Mesenchymal stem cell (in vitro differentiated cells and primary cell): ENCODE measurements around the gene DOCK6.

Experiments used
- DNase-seq: peaks from one replicate; pipeline ENCODE4 v3.0.0-alpha.2; 2013
- H2AFZ ChIP-seq: one replicate; pipeline ENCODE4 v1.6.1; 2013; ENCODE audit warnings: low read depth, mild to moderate bottlenecking, control low read depth, inconsistent platforms, low read length, moderate library complexity
- H2AK5ac ChIP-seq: 2 replicates; pipeline ENCODE4 v1.6.1; 2013; ENCODE audit warnings: low read length, moderate library complexity, mild to moderate bottlenecking, inconsistent platforms; ENCODE audit not compliant: severe bottlenecking
- H2BK120ac ChIP-seq: one replicate; pipeline ENCODE4 v1.6.1; 2013; ENCODE audit warnings: low read depth, mild to moderate bottlenecking, inconsistent platforms, low read length, moderate library complexity
- H2BK12ac ChIP-seq, 2 experiments: one replicate each; pipeline ENCODE4 v1.6.1; 2013; ENCODE audit warnings: inconsistent platforms in 2 of 2, low read length in 2 of 2, mild to moderate bottlenecking in 2 of 2, moderate library complexity in 2 of 2, control low read depth in 1 of 2
- H2BK15ac ChIP-seq: one replicate; pipeline ENCODE4 v1.6.1; 2013; ENCODE audit warnings: mild to moderate bottlenecking, low read depth, inconsistent platforms; ENCODE audit not compliant: poor library complexity, severe bottlenecking
- H2BK5ac ChIP-seq: 2 replicates; pipeline ENCODE4 v1.6.1; 2013; ENCODE audit warnings: low read depth, mild to moderate bottlenecking, low read length, control low read depth, inconsistent platforms; ENCODE audit not compliant: poor library complexity, severe bottlenecking
- H3K14ac ChIP-seq, 2 experiments: one replicate each; pipeline ENCODE4 v1.6.1; 2013; ENCODE audit warnings: inconsistent platforms in 2 of 2, low read length in 2 of 2, control low read depth in 1 of 2, mild to moderate bottlenecking in 1 of 2, moderate library complexity in 1 of 2
- H3K18ac ChIP-seq, 2 experiments: one replicate each; pipeline ENCODE4 v1.6.1; 2013; ENCODE audit warnings: inconsistent platforms in 2 of 2, low read length in 2 of 2, control low read depth in 1 of 2, low read depth in 1 of 2, mild to moderate bottlenecking in 1 of 2
- H3K23ac ChIP-seq, 2 experiments: one replicate each; pipeline ENCODE4 v1.6.1; 2013; ENCODE audit warnings: inconsistent platforms in 2 of 2, low read length in 2 of 2, mild to moderate bottlenecking in 2 of 2, moderate library complexity in 2 of 2, control low read depth in 1 of 2
- H3K27ac ChIP-seq: 2 replicates; pipeline ENCODE4 v1.5.1; 2013; ENCODE audit warnings: mild to moderate bottlenecking, moderate library complexity, low read length, control low read depth, inconsistent platforms; ENCODE audit not compliant: poor library complexity, severe bottlenecking
- H3K27me3 ChIP-seq, 2 experiments: 2 replicates each; pipeline versions ENCODE4 v1.6.1 to v1.7.0; 2013; ENCODE audit warnings: low read length in 2 of 2, mild to moderate bottlenecking in 2 of 2, moderate library complexity in 2 of 2, control low read depth in 1 of 2, inconsistent platforms in 1 of 2; ENCODE audit not compliant: control insufficient read depth in 1 of 2, insufficient read depth in 1 of 2
- H3K36me3 ChIP-seq, 2 experiments: 2 replicates each; pipeline versions ENCODE4 v1.6.1 to v1.7.0; 2013; ENCODE audit warnings: low read length in 2 of 2, control low read depth in 1 of 2, inconsistent platforms in 1 of 2, low read depth in 1 of 2, mild to moderate bottlenecking in 1 of 2; ENCODE audit not compliant: insufficient read depth in 2 of 2, control insufficient read depth in 1 of 2
- H3K4ac ChIP-seq, 2 experiments: one replicate each; pipeline ENCODE4 v1.6.1; 2013; ENCODE audit warnings: inconsistent platforms in 2 of 2, low read length in 2 of 2, mild to moderate bottlenecking in 2 of 2, moderate library complexity in 2 of 2, control low read depth in 1 of 2, low read depth in 1 of 2
- H3K4me1 ChIP-seq: 2 replicates; pipeline ENCODE4 v1.6.1; 2013; ENCODE audit warnings: low read depth, low read length, control low read depth; ENCODE audit not compliant: control insufficient read depth, insufficient read depth
- H3K4me2 ChIP-seq: 2 replicates; pipeline ENCODE4 v1.6.1; 2013; ENCODE audit warnings: low read length, mild to moderate bottlenecking, inconsistent platforms; ENCODE audit not compliant: poor library complexity, severe bottlenecking
- H3K4me3 ChIP-seq, 2 experiments: 2 replicates each; pipeline versions ENCODE4 v1.5.1 to v1.7.0; 2013; ENCODE audit warnings: low read length in 2 of 2, mild to moderate bottlenecking in 2 of 2, control low read depth in 1 of 2, low read depth in 1 of 2; ENCODE audit not compliant: insufficient read depth in 1 of 2
- H3K79me1 ChIP-seq: replicated peaks from 2 replicates; pipeline ENCODE4 v1.6.1; 2013; ENCODE audit warnings: mild to moderate bottlenecking, control low read depth, low read length, inconsistent platforms; ENCODE audit not compliant: poor library complexity, severe bottlenecking
- H3K9ac ChIP-seq: 2 replicates; pipeline ENCODE4 v1.7.0; 2013; ENCODE audit warnings: mild to moderate bottlenecking, low read length, moderate library complexity
- H3K9me3 ChIP-seq: 2 replicates; pipeline ENCODE4 v1.7.0; 2013; ENCODE audit warnings: mild to moderate bottlenecking, low read length; ENCODE audit not compliant: control insufficient read depth
- H4K8ac ChIP-seq: one replicate; pipeline ENCODE4 v1.6.1; 2013; ENCODE audit warnings: inconsistent platforms, mild to moderate bottlenecking, low read length, moderate library complexity
- H4K91ac ChIP-seq: one replicate; pipeline ENCODE4 v1.6.1; 2013; ENCODE audit warnings: mild to moderate bottlenecking, low read length, inconsistent platforms
- WGBS: methylation state at CpG from one replicate; pipeline ENCODE4 v1.1.7; 2013; ENCODE audit warnings: mixed read lengths; 5-methylcytosine and 5-hydroxymethylcytosine counted together

DOCK6 gene

DNA sequence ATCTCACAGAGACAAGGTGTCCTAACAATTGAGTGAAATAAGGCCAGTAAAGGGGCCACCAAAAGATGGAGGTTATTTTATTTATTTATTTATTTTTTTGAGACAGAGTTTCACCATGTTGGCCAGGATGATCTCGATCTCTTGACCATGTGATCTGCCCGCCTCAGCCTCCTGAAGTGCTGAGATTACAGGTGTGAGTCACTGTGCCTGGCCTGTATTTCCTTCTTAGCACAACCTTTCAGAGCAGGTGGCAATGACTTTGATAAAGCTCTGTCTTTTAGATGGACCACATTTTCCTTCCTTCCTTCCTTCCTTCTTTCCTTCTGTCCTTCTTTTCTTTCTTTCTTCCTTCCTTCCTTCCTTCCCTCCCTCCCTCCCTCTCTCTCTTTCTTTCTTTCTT, 11.0 kb upstream of the DOCK6 start:
- Histone ChIP-seq H3K27ac (no peak overlapping the region), H3K36me3 (no peaks in the 10 kb centered on the region), H2BK120ac (no peak overlapping the region), H3K18ac (no peak overlapping the region), H4K8ac (no peak overlapping the region), H3K79me1 (no peaks in the 10 kb centered on the region), H3K14ac (no peak overlapping the region), H3K4me2 (no peak overlapping the region), H3K4ac (no peak overlapping the region), H2BK5ac (no peak overlapping the region), H4K91ac (no peak overlapping the region), H3K9ac (no peak overlapping the region), H3K4me3 (no peak overlapping the region), H2BK15ac (no peak overlapping the region), H2AK5ac (no peak overlapping the region), H2BK12ac (no peak overlapping the region), H3K23ac (no peak overlapping the region), H3K27me3 (peaks cover 0 to 14% of the 10 kb centered on the region in 2 experiments), H3K9me3 (no peaks in the 10 kb centered on the region), H2AFZ (no peak overlapping the region), H3K4me1 (peaks cover 2% of the 10 kb centered on the region)
- 72% methylated on average over 2 of the region's 2 CpGs for WGBS
- no peak for DNase-seq

DNA sequence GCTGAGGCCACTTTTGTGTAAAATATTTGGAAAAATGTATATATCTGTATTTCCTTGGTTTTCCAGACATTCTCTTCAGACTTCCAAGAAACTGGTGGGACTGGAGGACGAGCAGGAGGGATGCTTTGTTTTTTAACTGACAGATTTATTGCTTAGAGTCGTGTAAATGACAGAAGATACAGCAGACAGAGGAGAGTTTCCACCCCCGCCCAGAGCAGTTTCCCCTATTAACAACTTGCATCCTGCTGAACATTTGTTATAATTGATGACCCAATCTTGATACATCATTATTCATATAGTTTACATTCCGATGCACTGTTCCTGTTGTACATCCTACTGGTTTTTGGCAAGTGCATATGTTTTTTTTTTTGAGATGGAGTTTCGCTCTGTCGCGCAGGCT, 7.1 kb upstream of the DOCK6 start:
- WGBS, result 57% methylated on average over 4 of the region's 7 CpGs
- no peak overlapping the region for H4K91ac ChIP-seq
- H3K79me1 ChIP-seq, result no peaks in the 10 kb centered on the region
- peaks cover 10% of the 10 kb centered on the region for H3K4me1 ChIP-seq
- H2AFZ ChIP-seq, result no peak overlapping the region
- no peak overlapping the region for H2AK5ac ChIP-seq
- H2BK5ac ChIP-seq, result no peak overlapping the region
- no peak overlapping the region for H2BK120ac ChIP-seq
- H4K8ac ChIP-seq, result no peak overlapping the region
- no peak overlapping the region for H3K14ac ChIP-seq
- H3K9ac ChIP-seq, result peak overlapping the region; percentile 29
- no peak overlapping the region for H3K27ac ChIP-seq
- H3K36me3 ChIP-seq, result no peaks in the 10 kb centered on the region
- no peak for DNase-seq
- H3K9me3 ChIP-seq, result no peaks in the 10 kb centered on the region
- no peak overlapping the region for H3K4me2 ChIP-seq
- no peak overlapping the region for H2BK12ac ChIP-seq
- H2BK15ac ChIP-seq, result no peak overlapping the region
- no peak overlapping the region for H3K18ac ChIP-seq
- no peak overlapping the region for H3K23ac ChIP-seq
- no peak overlapping the region for H3K4me3 ChIP-seq
- H3K27me3 ChIP-seq, result peaks cover 0 to 4% of the 10 kb centered on the region in 2 experiments
- H3K4ac ChIP-seq, result no peak overlapping the region

DNA sequence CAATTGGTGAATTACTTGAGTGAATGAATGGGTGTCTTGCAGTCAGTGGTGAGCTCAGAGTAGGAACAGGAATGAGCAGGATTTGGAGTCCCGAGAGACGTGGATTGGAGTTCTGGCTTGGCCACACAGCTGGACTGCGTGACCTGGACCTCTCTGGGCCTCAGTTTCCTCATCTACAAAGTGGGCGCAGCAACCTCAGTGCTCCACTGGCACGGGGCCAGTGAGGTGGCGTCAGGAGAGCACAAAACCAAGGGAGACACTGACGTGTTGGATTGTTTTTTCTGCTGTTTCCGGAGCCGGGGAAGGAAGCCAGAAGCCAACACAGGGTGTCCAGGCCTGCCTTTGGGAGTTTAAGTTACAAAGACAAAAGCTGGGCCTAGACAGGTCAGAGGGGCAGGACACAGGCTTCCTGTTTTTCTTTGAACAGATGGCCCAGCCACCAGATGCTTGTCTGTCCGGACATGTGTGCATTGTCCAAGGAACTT, 6.5 kb upstream of the DOCK6 start:
- Histone ChIP-seq H3K27me3 (peaks cover 0 to 1% of the 10 kb centered on the region in 2 experiments), H2BK15ac (peak overlapping the region; percentile 33)
- 46% methylated on average over 10 of the region's 10 CpGs for whole genome bisulfite sequencing

DNA sequence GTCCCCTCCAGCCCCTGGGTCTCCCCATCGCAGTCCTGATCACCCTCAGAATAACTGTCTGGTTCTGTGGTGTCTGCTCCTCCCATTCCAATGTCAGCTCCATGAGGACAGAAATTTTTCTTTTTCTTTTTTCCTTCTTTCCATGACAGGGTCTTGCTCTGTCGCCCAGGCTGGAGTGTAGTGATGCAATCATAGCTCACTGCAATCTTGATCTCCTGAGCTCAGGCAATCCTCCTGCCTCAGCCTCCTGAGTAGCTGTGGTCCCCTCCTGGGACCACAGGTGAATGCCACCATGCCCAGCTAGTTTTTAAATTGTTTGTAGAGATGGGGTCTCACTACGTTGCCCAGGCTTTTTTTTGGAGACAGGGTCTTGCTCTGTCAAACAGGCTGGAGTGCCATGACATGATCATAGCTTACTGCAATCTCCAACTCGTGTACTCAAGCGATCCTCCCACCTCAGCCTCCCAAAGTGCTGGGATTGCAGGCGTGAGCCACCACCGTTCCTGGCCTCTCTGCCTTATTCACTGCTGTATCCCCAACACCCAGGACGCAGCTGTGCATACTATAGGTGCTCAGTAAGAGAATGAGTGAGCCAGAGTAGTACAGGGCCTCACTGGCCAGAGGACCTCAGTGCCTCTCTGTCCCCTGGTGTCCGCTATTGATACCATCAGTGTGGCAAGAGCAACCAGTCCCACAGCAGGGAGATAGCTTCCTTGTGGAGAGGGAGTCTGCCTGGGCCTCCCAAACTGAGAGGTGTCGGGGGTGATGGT, 5.2 kb upstream of the DOCK6 start:
- no peak overlapping the region for H4K8ac ChIP-seq
- no peak overlapping the region for H3K9ac ChIP-seq
- WGBS, result 91% methylated on average over 10 of the region's 10 CpGs
- peak overlapping the region; percentile 54 to 87 for H3K18ac ChIP-seq
- peaks cover 16% of the 10 kb centered on the region for H3K4me1 ChIP-seq
- H3K14ac ChIP-seq, result no peak overlapping the region
- peak overlapping the region; percentile 23 for H4K91ac ChIP-seq
- H3K27me3 ChIP-seq, result peaks cover 0 to 3% of the 10 kb centered on the region in 2 experiments
- H3K79me1 ChIP-seq, result peaks cover 2% of the 10 kb centered on the region
- no peak for DNase-seq
- no peaks in the 10 kb centered on the region for H3K9me3 ChIP-seq
- no peak overlapping the region for H2BK5ac ChIP-seq
- no peak overlapping the region for H2BK120ac ChIP-seq
- no peak overlapping the region for H3K27ac ChIP-seq
- H3K4me3 ChIP-seq, result no peak overlapping the region
- peak overlapping the region in 1 of 2 experiments; percentile 52 for H3K4ac ChIP-seq
- H3K4me2 ChIP-seq, result no peak overlapping the region
- peak overlapping the region; percentile 46 to 95 for H2BK12ac ChIP-seq
- H2AFZ ChIP-seq, result no peak overlapping the region
- no peaks in the 10 kb centered on the region for H3K36me3 ChIP-seq
- H3K23ac ChIP-seq, result no peak overlapping the region
- H2BK15ac ChIP-seq, result peak overlapping the region; percentile 29
- no peak overlapping the region for H2AK5ac ChIP-seq

More for the DNA sequence above, 6.5 kb upstream of the DOCK6 start:
- H2BK12ac ChIP-seq, result peak overlapping the region in 1 of 2 experiments; percentile 63
- no peak overlapping the region for H3K14ac ChIP-seq
- no peak overlapping the region for H3K4ac ChIP-seq
- no peak overlapping the region for H3K4me2 ChIP-seq
- H3K23ac ChIP-seq, result no peak overlapping the region
- H3K4me3 ChIP-seq, result no peak overlapping the region
- H3K79me1 ChIP-seq, result no peaks in the 10 kb centered on the region
- H2BK5ac ChIP-seq, result no peak overlapping the region
- peak overlapping the region; percentile 74 for H4K91ac ChIP-seq
- peaks cover 12% of the 10 kb centered on the region for H3K4me1 ChIP-seq
- no peak overlapping the region for H2AFZ ChIP-seq
- H3K18ac ChIP-seq, result peak overlapping the region; percentile 15 to 38
- no peak overlapping the region for H2BK120ac ChIP-seq
- no peaks in the 10 kb centered on the region for H3K9me3 ChIP-seq
- no peaks in the 10 kb centered on the region for H3K36me3 ChIP-seq
- H3K9ac ChIP-seq, result peak overlapping the region; percentile 29
- peak; percentile 82 for DNase-seq
- peak overlapping the region; percentile 62 for H4K8ac ChIP-seq
- no peak overlapping the region for H2AK5ac ChIP-seq
- no peak overlapping the region for H3K27ac ChIP-seq
